ENCODE measurements around the gene DLX2.
A peak's percentile ranks its signal among the peaks of the same experiment; 100 is the strongest.

DLX2 gene

GRCh38 chr2:172092716-172093415 lies 9.8 kb downstream of the DLX2 start:
- DNase-seq: no peak

- DNase-seq: peak in 1 of 3 experiments; percentile 88
Observed at GRCh38 chr2:172091761-172092566, 10.7 kb downstream of the DLX2 start.

DNA sequence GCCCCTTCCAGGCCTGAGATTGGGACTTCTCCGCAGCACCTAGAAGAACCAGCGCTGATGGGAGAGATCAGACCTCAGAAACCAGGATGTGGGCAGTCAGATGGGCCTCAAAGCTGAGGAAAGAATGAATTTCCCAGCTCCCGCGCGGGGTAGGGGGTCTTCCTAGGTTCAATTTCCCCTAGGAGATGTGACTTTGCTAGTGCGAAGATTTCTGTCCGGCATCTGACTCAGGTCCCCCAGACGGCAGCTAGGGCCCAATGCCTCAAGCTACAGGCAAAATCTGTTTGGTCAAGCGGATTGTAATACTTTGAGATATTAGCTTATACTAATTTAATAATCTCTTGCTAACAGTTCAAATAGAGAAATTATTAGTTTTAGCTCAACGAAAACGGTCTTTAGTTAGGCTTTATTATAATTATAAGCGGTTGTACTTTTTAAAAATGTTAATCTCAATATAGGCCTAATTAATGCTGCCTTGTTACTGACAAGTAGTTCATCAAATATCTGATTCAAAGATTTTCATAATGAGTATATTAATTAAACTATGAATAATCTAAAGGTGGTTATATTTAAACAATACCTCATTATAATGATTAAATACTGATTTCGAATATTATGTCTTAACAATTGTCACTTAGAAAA lies 11.6 kb downstream of the DLX2 start:
- no peak for DNase-seq

- DNase-seq: no peak
Observed at GRCh38 chr2:172090044-172090961, 12.4 kb downstream of the DLX2 start.

- no peak for DNase-seq
Observed at GRCh38 chr2:172089633-172090032, 13.1 kb downstream of the DLX2 start.

- DNase-seq: no peak
Observed at GRCh38 chr2:172089005-172089504, 13.6 kb downstream of the DLX2 start.

DNA sequence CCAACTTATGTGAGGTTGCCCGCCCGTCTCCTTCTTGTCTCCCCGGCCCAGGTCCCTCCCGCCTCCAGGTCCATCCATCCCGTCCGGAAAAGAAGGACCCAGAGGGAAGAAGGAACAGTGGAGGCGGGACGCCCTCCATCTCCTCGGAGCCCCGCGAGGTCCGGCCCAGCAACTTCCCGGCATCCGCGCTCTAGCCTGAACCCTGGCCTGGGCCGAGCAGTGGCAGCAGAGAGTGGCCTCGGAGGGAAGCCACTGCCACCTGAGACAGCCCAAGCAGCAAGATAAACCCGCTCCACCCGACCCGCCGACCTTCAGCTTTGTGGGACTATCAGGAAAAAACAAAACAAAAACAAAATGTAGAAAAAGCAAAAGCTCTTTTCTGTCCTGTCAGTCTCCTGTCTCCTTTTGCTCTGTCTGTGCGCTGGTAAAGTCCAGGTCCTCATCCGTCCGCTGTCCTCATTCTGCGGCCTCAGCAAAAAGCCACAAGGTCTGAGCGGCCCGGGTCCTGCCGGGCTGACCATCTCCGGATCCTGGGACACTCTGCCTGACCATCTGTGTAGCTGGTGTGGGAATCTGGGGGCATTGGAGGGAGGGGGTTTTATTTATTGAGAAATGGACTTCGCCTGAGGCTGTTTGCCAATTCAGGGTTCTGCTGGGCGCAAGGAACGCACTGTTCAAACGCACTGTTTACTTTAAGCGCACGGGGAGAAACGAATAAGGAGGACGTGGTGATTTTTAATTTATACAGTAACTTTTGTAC lies 14.3 kb downstream of the DLX2 start:
- no peak for DNase-seq

DNA sequence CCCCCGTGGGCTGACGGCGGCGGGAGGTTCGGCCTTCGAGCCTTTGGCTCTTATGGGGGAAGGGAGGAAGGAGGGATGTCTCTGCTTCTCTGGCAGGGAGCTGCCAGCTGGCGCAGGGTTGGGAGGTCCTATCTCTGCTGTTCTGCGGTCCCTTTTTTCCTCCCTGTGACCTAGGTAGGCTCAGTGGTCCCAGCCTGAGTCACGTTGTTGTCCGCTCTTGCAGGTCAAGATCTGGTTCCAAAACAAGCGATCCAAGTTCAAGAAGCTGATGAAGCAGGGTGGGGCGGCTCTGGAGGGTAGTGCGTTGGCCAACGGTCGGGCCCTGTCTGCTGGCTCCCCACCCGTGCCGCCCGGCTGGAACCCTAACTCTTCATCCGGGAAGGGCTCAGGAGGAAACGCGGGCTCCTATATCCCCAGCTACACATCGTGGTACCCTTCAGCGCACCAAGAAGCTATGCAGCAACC lies 14.9 kb downstream of the DLX2 start:
- no peak for DNase-seq

DNA sequence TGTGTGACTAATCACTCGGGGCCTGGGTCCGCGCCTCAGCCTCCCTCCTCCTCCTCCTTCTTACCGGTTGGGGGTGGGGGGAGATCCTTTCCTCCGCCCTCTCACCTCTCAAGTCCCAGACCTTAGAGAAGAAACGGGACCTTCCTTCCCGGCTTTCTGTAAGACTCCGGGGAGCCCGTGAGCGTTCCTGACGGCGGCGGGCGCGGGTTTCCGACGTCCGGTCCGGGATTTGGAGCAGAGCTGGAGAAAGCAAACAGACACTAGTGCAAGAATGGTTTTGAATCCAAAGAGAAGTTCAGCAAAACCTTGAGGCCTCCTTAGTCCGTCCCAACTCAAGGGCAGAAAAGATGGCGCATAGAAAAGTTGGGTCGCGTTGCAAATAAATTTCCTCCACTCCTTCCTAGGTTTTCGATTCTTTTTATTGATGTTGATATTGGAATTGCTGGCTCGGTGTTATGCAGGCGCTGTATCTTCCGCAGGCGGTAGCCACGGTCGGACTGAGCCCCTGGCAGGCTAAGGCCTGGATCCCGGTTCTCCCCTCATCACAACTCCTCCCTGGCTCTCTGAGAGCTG lies 15.4 kb downstream of the DLX2 start:
- DNase-seq: no peak

DNA sequence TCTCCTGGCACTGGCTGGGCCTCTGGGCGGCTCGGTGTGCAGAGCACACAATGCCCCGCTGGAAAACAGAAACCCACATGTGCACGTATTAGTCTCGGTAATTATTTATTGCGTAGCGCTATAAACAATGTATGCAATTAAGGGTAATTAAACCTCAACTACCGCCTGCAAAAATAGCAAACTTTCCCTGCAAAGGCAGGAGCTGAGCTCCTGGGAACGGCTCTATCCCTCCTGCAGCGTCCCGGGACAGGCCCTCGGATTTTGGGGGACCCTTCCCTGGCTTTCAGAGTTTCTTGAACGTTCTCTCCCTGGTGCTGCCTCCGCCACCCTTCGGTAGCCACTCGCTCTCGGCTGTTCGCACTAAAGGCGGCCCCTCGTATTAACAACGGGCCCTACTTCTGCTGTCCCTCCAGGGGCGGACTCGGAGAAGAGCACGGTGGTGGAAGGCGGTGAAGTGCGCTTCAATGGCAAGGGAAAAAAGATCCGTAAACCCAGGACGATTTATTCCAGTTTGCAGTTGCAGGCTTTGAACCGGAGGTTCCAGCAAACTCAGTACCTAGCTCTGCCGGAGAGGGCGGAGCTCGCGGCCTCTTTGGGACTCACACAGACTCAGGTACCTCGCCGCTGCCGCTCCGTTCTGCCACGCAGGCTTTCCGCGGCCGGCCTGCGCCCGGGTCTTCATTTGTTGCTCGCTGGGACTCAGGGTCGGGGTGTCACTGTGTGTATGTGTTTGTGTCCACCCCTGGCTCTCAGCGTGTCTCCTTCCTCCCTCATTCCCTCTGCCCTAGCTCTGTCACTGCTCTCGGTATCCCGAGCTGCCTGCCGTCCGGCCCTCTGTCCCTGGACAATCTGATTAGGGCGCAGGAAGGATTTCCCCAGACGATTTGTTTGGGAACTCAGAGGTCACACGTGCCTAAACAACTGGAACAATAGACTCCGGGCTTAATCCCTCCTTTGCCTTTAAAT lies 16.2 kb downstream of the DLX2 start:
- DNase-seq: peak in 1 of 3 experiments; percentile 25

DNA sequence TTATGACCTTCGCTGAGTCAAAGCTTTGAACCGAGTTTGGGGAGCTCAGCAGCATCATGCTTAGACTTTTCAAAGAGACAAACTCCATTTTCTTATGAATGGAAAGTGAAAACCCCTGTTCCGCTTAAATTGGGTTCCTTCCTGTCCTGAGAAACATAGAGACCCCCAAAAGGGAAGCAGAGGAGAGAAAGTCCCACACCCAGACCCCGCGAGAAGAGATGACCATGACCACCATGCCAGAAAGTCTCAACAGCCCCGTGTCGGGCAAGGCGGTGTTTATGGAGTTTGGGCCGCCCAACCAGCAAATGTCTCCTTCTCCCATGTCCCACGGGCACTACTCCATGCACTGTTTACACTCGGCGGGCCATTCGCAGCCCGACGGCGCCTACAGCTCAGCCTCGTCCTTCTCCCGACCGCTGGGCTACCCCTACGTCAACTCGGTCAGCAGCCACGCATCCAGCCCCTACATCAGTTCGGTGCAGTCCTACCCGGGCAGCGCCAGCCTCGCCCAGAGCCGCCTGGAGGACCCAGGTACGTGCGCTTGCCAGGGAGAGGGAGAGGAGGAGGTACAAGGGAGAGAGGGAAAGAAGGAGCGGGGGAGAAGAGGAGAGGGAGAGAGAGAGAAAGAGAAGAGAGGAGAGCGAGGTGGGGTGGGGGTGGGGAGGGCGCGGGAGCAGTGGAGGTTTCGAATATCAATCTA lies 17.1 kb downstream of the DLX2 start, which contains the start of gene DLX1:
DLX1 (plus strand) TSS at position 48 of the 700 bp plus-strand sequence; CDS start at position 219, 171 bp downstream.
- DNase-seq: no peak

GRCh38 chr2:172084645-172085459 lies 17.8 kb downstream of the DLX2 start:
- peak in 2 of 3 experiments; percentile 83 to 90 for DNase-seq

DNA sequence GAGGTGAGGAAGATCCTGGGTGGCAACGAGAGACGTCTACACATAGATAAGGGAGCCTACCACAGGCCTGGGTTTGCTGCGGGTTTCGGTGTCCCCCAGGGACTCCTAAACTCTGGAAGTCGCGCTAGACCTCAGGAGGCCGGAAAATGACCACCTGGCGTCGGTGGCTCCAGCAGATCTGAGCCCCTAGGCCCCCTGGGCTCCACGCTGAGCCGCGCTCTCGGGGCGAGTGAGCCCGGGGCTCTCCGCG lies 18.4 kb downstream of the DLX2 start:
- DNase-seq: peak in 1 of 3 experiments; percentile 80

- no peak for DNase-seq
Observed at GRCh38 chr2:172083628-172084394, 18.9 kb downstream of the DLX2 start.

GRCh38 chr2:172082944-172083627 lies 19.6 kb downstream of the DLX2 start:
- no peak for DNase-seq

DNA sequence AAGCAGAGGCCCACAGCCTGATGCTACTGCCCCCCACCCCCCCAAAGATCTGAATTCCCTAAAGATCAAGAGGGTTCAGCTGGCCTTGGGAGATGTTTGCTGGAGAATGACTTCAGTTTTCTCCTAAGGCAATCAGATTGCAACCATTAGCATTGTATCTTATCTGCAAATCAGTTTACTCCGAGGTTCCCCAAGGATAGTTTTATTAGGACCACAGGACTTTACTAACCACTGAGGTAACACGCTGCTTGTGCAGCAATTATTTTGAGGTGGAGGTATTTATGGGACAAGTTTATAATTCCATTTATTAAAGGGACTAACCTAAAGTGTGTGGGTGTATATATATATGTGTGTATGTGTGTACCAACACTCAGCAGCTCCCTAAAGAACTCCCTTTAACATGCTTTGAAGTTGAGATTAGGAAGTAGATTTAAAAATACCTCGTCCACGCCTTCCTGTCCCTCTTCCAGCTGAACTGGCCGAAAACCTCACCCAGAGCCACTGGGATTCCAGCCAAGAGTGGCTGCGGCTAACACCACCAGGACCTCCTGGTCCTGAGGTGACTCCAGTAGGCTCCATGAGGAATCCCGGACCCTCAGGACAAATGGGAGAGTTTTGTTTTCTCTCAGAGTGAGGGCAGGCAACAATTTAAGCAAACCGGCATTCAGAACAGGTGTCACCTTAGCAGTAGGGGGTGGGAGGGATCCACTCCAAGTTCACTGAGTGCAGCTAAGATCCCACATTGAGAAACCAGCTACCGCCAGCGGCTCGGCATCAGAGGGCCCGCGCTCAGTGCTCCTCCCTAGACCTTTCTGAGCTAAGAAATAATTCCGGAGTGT lies 20.4 kb downstream of the DLX2 start:
- no peak for DNase-seq

All from NCI-H1417 (cell line).